Measurements from ENCODE around the gene LY6G6F.

The LY6G6F gene

GRCh38 chr6:31689249-31690110 lies 17.2 kb upstream of the LY6G6F start:
- peaks cover 66% of the 10 kb centered on the region for H3K36me3 Mint-ChIP-seq (ENCODE audit: low read depth)
- H3K4me3 Mint-ChIP-seq = no peak overlapping the region
- H3K9me3 Mint-ChIP-seq = no peaks in the 10 kb centered on the region
- H3K4me1 Mint-ChIP-seq = peaks cover 8% of the 10 kb centered on the region
- peak in 2 of 3 experiments; percentile 13 to 30 for TF ChIP-seq CTCF (IDR thresholded peaks at IDR 0.05; ENCODE audit: unreplicated experiment in 3 of 3)
- no peaks in the 10 kb centered on the region for H3K27me3 Mint-ChIP-seq (ENCODE audit: low read depth)
- H3K27ac Mint-ChIP-seq = no peak overlapping the region

GRCh38 chr6:31690231-31691077 lies 16.2 kb upstream of the LY6G6F start:
- Mint-ChIP-seq H3K27ac (peak overlapping the region in 1 of 3 experiments; percentile 62), H3K4me1 (peaks cover 8% of the 10 kb centered on the region), H3K9me3 (no peaks in the 10 kb centered on the region), H3K4me3 (no peak overlapping the region), H3K36me3 (ENCODE audit: low read depth) (peaks cover 69% of the 10 kb centered on the region), H3K27me3 (ENCODE audit: low read depth) (no peaks in the 10 kb centered on the region)
- TF ChIP-seq CTCF (IDR thresholded peaks at IDR 0.05; ENCODE audit: unreplicated experiment in 3 of 3) = no peak

- H3K36me3 Mint-ChIP-seq (ENCODE audit: low read depth) = peaks cover 63% of the 10 kb centered on the region
- TF ChIP-seq CTCF (IDR thresholded peaks at IDR 0.05; ENCODE audit: unreplicated experiment in 3 of 3) = no peak
- H3K27ac Mint-ChIP-seq = no peak overlapping the region
- no peak overlapping the region for H3K4me3 Mint-ChIP-seq
- no peaks in the 10 kb centered on the region for H3K27me3 Mint-ChIP-seq (ENCODE audit: low read depth)
- H3K4me1 Mint-ChIP-seq = peaks cover 8% of the 10 kb centered on the region
- H3K9me3 Mint-ChIP-seq = no peaks in the 10 kb centered on the region
These were observed 15.6 kb upstream of the LY6G6F start for GRCh38 chr6:31691078-31691463.

- TF ChIP-seq CTCF (IDR thresholded peaks at IDR 0.05; ENCODE audit: unreplicated experiment in 3 of 3) = no peak
- no peak overlapping the region for H3K4me3 Mint-ChIP-seq
- no peaks in the 10 kb centered on the region for H3K9me3 Mint-ChIP-seq
- no peak overlapping the region for H3K27ac Mint-ChIP-seq
- peaks cover 61% of the 10 kb centered on the region for H3K36me3 Mint-ChIP-seq (ENCODE audit: low read depth)
- H3K27me3 Mint-ChIP-seq (ENCODE audit: low read depth) = no peaks in the 10 kb centered on the region
- peaks cover 8% of the 10 kb centered on the region for H3K4me1 Mint-ChIP-seq
These were observed 15.0 kb upstream of the LY6G6F start for GRCh38 chr6:31691564-31692108.

GRCh38 chr6:31692353-31692752 lies 14.3 kb upstream of the LY6G6F start:
- peaks cover 6% of the 10 kb centered on the region for H3K4me1 Mint-ChIP-seq

More at GRCh38 chr6:31692353-31692752, 14.3 kb upstream of the LY6G6F start:
- Mint-ChIP-seq H3K27me3 (ENCODE audit: low read depth) (no peaks in the 10 kb centered on the region), H3K9me3 (no peaks in the 10 kb centered on the region), H3K27ac (no peak overlapping the region), H3K4me3 (no peak overlapping the region), H3K36me3 (ENCODE audit: low read depth) (peaks cover 61% of the 10 kb centered on the region)
- no peak for TF ChIP-seq CTCF (IDR thresholded peaks at IDR 0.05; ENCODE audit: unreplicated experiment in 3 of 3)

Data from nephron (organoid).